ENCODE measurements around the gene MPP3. TPM values are rescaled to one million over a fixed set of nuclear protein-coding genes. Genes with fewer than 3 reads are reported as not detected.
A peak's percentile ranks its signal among the peaks of the same experiment; 100 is the strongest.

The MPP3 gene
- total RNA-seq, 1 experiment from 2014 or later, result 11.3 TPM

GRCh38 chr17:43755389-43755875, 77.5 kb downstream of the MPP3 start (continued):
- TF ChIP-seq ZNF138 (CRISPR knock-in tag; conservative IDR thresholded peaks at IDR 0.05), result peak; percentile 89
- peak; percentile 44; the same call in 1 of the 2 replicates for TF ChIP-seq CBFB (CRISPR knock-in tag; IDR thresholded peaks at IDR 0.05; ENCODE audit: low read depth)
- TF ChIP-seq E2F1 (CRISPR knock-in tag; IDR thresholded peaks at IDR 0.05), result 0 out of 2 replicates have a peak, but pooled peaks have one; percentile 74
- no peak for TF ChIP-seq FOXJ3 (CRISPR knock-in tag; IDR thresholded peaks at IDR 0.05; ENCODE audit: borderline replicate concordance)
- peak; percentile 94 for TF ChIP-seq TEAD1 (CRISPR knock-in tag; IDR thresholded peaks at IDR 0.05)
- peak; percentile 88 for TF ChIP-seq NFE2L1 (CRISPR knock-in tag; IDR thresholded peaks at IDR 0.05)
- TF ChIP-seq GTF2I (CRISPR knock-in tag; conservative IDR thresholded peaks at IDR 0.05), result no peak
- TF ChIP-seq ARID4B (CRISPR knock-in tag; IDR thresholded peaks at IDR 0.05; ENCODE audit: borderline replicate concordance), result peak; percentile 97
- TF ChIP-seq RORB (CRISPR knock-in tag; IDR thresholded peaks at IDR 0.05), result no peak
- no peak for TF ChIP-seq IRF2 (CRISPR knock-in tag; IDR thresholded peaks at IDR 0.05; ENCODE audit: borderline replicate concordance, low read depth)
- TF ChIP-seq ATF6 (CRISPR knock-in tag; IDR thresholded peaks at IDR 0.05), result no peak
- no peak for TF ChIP-seq NR1H2 (CRISPR knock-in tag; IDR thresholded peaks at IDR 0.05)
- TF ChIP-seq JUN (CRISPR knock-in tag; IDR thresholded peaks at IDR 0.05), result peak; percentile 90; the same call in 1 of the 2 replicates
- 0 out of 2 replicates have a peak, but pooled peaks have one; percentile 67 for TF ChIP-seq ATF2 (CRISPR knock-in tag; IDR thresholded peaks at IDR 0.05; ENCODE audit: borderline replicate concordance, low read depth)
- no peak for TF ChIP-seq STAT6 (CRISPR knock-in tag; conservative IDR thresholded peaks at IDR 0.05; ENCODE audit: low read depth)
- TF ChIP-seq ZBTB43 (CRISPR knock-in tag; IDR thresholded peaks at IDR 0.05), result peak; percentile 94
- no peak for TF ChIP-seq PREB (CRISPR knock-in tag; IDR thresholded peaks at IDR 0.05; ENCODE audit: borderline replicate concordance)
- 0 out of 2 replicates have a peak, but pooled peaks have one; percentile 41 for TF ChIP-seq ZBTB21 (CRISPR knock-in tag; IDR thresholded peaks at IDR 0.05; ENCODE audit: borderline replicate concordance)
- TF ChIP-seq FOXP4 (CRISPR knock-in tag; IDR thresholded peaks at IDR 0.05), result peak; percentile 97
- TF ChIP-seq ATF1 (CRISPR knock-in tag; IDR thresholded peaks at IDR 0.05), result 0 out of 2 replicates have a peak, but pooled peaks have one; percentile 44
- no peak for TF ChIP-seq JAZF1 (CRISPR knock-in tag; IDR thresholded peaks at IDR 0.05)
- no peak for TF ChIP-seq NR2C2 (CRISPR knock-in tag; IDR thresholded peaks at IDR 0.05)
